Stimulated activated naive CD4-positive, alpha-beta T cell (primary cell): ENCODE measurements around the gene THAP6.
"Not testable (repeated sequence)": the region's sequence is repeated elsewhere in the genome, so short reads cannot be mapped to it uniquely, and the experiment has no call there.

Source experiments
- DNase-seq, 6 experiments: peaks; one replicate each; lab custom pipeline; 2025; lab: John Stamatoyannopoulos, UW

THAP6 gene, protein sequence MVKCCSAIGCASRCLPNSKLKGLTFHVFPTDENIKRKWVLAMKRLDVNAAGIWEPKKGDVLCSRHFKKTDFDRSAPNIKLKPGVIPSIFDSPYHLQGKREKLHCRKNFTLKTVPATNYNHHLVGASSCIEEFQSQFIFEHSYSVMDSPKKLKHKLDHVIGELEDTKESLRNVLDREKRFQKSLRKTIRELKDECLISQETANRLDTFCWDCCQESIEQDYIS

DNA sequence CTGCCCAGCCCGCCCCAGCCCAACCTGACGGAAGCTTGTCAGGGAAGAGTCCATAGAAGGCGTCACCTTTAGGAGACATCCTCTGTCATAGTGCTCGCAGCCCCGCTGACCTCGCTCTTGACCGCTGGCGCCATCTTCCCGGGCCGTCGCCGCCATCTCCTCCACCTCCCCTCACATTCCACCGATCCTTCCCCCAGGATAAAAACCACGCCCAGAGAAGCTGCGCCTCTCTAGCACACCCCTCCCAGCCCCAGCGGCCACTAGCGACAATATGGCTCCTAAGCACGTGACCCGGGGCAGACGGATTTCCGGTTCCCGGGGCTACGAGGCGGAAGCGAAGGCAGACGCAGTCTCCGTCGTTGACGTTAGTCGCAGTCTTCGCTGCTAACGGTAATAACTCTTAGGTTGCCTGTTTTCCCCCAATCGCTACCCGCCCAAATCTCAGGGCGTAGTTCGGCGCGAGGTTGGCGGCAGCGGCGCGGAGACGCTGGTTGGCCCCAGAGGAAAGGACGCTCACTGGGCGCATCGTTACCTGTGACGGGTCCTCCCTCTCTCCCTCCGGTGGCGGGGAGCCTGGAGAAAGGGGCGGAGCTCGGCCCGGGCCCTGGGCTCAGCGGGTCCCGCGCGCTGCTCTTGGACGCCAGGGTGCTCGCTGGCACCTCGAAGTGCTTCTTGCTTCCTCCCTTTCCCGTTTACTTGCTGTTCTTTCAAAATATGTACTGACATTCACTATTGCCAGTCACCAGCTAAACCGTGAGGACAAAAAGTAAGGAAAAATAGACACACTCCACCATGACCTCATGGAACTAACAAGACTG, at the start of gene THAP6, which contains the start of gene RCHY1:
THAP6 (plus strand) TSS at position 343 of the 818 bp plus-strand sequence. CDS start 980 bp downstream, outside the sequence.
RCHY1 (minus strand) TSS at position 273 of the 818 bp plus-strand sequence; CDS start at position 156, 117 bp downstream.
- peak; percentile 89 to 95 (median 91) for DNase-seq

DNA sequence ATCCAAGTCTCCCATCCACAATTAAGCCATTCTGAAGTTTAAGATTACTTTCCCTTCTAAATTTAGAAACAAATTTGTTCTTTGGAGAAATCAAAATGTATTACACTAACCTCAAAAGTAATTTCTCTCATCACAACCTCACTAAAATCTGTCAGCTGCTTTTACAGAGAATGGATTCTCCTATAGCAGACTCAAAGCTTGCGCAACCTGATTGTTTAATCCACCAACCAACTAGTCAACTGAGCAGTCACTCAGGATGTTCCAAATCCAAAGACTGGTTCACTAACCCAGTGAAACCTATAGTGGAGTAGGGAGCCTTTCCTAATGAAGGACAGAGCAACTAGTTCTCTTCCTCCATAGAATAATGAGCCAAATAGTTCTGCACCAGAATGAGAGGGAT, 44.4 kb upstream of the THAP6 start:
- DNase-seq: no peak

DNA sequence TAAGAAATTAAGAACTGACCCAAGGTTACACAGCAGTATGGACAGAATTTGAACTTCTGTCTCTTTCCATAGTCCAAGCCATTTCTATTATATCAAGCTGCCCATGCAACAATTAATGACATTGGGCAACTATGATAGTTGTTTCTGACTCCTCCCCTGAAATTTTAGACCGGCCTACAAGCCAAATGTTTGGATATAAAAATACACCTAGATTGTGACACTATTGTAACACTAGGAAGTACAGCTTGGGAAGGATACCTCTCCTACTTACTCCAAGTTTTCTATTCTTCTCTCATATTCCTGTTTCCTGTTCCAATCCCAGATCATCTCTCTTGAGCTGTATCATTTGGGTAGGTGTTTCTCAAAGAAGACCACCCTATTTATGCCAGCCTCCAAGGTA, 43.5 kb upstream of the THAP6 start:
- no peak for DNase-seq

DNA sequence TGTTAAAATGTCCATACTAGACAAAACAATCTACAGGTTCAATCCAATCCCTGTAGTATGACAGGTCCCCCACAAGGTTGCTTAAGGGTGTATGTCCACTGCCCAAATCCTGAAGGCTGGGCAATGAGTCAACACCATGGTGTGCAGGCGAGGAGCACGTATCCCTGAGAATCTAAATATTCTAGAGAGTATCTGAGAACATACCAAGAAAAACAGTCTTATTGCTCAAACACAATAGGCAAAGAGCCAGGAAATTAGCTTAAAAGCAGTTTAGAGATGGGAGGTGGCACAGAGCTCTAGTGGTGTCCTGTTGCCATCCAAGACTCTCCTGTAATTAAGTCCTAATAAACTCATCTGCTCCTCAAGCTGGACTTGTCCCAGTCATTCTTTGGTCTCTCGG, 37.1 kb upstream of the THAP6 start:
- DNase-seq: no peak

DNA sequence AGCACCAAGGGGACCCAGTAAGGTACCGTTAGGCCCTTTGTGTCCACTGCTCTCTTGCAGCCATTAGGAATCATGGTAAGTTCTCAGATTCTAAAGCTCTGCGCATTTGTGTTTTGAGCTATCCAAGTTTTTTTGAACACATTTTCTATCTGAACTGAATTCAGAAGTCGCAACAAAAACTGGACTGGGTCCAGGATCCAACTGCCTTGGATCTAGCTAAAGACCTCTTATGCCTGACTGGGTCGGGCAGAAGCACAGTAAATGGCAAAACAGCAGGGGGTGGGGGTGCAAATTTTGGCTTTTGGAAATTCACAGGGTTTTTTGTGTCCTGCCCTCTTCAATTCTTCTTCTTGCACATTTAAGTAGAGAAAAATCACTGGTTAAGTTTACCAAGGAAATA, 30.1 kb upstream of the THAP6 start:
- no peak for DNase-seq

DNA sequence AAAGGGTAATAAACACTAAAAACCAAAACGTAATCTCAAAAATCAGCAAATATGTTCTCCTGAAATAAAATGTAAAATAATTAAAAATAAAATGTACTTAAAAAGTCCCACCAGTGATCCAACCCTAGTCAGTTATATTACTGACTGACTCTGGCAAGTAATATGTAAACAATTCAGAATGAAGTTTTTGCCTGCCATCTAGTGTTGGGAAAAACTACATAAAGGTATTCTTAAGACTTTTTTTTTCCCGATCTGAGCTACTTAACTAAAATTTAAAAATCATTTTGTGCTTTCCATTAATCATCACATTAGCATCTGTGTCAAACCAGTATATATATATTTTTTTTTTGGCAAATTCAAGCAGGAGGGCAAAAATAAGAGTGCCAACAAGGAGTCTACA, 24.1 kb upstream of the THAP6 start:
- DNase-seq: no peak

DNA sequence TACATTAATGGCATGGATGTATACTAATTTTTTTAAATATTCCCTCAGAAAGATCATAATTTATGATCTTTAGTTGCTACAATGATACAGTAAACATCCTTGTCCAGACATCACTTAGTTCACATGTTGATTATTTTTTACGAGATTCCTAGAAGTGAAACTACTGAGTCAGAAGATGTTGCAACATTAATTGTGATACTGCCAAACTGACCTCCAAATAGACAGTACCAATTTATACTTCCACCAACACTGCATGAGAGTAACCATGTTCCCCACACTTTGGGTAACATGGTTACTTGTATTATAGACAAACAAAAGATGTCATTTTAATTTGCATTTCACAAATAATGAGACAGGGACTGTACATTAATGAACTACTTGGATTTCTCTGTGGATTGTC, 19.7 kb upstream of the THAP6 start:
- DNase-seq: no peak

DNA sequence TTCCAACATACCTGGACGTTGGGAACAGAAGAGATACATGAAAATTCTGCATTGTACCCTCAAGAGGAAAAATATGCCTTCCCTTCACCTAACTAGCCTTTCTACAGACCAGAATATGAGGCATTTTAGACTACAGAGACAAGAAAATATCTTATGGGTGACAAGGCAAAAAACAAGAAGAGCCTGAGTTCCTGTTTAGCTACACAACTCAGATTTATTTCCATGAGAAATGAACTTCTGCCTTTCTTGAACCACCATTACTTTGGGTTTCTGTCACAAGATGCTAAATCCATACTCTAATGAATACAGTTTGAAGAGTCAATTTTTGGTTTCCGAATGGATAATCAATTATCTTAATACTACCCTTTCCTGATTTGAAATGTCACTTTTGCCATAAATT, 18.8 kb upstream of the THAP6 start:
- DNase-seq: no peak

DNA sequence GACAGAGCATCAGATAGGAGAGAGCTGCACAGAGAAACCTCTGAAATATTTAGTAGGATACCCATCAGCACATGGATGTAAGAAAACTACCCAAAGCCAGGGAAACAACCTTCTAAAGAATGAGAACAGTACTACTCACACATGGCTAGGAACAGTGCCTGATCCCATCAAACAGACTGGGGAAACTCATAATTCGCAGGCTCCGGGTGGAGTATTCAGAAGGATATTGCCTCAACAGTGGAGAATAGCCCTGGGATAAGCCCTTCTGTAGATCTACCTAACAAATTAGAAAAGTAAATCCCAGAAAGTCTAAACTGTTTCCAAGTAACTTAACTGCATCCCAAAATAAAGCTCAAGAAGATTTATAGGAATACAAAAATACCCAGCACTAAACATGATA, 17.9 kb upstream of the THAP6 start:
- DNase-seq: no peak

DNA sequence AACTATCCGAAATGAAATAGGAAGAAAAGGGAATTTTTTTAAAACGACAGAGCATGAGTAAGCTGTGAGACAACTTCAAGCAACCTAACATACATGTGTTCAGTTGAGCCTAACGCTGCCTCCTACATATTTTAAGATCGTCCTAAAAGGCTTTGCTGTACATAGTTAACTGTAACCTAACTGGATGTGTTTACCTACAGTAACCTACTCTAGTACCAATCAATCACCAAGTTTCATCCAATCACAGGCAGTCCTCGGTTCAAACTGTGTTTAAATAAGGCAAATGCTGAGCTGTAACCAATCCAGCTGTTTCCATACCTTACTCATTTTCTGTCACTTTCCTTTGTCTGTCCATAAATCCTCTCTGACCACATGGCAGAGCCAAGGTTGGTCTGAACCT, 17.1 kb upstream of the THAP6 start:
- DNase-seq: no peak

DNA sequence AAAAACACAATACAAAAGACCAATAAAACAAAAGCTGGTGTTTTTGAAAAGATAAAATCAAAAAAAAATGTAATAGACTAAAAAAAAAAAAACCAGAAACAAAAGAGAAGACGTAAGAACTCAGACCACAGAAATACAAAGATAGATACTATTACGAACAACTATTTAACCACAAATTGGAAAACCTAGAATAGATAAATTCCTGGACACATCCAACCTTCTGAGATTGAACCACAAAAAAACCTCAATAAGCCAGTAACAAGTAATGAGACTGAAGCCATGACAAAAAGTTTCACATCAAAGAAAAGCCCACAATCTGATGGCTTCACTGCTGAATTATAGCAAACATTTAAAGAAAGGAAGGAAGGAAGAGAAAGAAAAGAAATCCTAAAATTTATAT, 16.2 kb upstream of the THAP6 start:
- DNase-seq: no peak

DNA sequence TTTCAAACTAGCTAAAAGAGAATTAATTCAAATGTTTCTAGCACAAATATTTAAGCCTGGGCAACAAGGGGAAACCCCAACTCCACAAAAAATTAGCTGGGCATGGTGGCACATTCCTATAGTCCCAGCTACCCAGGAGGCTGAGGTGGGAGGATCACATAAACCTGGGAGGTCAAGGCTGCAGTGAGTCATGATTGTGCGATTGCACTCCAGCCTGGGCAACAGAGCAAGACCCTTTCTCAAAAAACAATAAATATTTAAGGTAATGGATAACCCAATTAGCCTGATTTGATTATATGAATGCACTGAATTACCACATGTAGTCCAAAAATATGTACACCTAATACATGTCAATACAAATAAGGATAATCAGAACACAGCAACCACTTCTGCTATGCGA, 14.4 kb upstream of the THAP6 start:
- DNase-seq: no peak

DNA sequence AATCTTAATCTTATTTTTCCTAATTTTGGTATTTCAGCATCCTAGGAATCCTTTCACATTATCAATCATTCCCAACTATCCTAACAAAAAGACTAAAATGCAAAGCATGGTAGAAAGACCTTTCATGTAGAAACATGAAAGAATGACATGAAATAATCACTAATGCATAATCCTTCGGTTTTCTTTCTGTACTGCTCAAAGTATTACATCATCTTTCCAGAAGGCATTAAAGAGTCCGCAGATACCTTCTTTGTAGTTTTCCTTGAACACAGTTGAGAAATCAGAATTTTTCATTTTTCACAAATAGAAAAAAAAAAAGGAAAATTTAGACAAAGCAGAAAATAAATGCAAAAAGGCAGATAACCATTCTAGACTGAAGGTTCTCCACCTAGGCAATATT, 11.6 kb upstream of the THAP6 start:
- no peak for DNase-seq

DNA sequence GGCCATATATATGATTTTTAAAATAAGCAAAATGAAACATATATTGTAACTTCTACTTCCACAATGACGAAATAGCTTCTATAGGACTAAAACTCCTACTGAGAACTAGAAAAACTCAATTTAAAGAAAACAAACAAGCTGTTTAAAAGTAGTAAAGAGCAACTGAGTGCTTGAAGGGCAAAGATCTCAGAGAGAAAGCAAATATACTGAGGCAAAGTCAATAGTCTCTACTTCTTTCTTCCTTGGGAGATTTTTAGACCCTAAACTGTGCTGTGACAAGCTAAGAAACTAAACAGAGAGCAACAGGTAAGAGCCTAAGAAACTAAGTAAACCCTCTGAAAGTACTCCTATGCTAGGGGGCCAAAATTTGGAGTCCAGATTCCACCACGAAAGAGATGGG, 8.6 kb upstream of the THAP6 start:
- DNase-seq: no peak

DNA sequence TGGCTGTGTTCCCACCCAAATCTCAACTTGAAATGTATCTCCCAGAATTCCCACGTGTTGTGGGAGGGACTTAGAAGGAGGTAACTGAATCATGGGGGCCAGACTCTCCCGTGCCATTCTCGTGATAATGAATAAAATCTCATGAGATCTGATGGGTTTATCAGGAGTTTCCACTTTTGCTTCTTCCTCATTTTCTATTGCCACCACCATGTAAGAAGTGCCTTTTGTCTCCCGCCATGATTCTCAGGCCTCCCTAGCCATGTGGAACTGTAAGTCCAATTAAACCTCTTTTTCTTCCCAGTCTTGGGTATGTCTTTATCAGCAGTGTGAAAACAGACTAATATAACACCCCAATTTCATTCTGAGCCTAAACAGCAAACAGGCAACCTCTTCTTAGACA, 4.7 kb upstream of the THAP6 start:
- not testable (repeated sequence) for DNase-seq

DNA sequence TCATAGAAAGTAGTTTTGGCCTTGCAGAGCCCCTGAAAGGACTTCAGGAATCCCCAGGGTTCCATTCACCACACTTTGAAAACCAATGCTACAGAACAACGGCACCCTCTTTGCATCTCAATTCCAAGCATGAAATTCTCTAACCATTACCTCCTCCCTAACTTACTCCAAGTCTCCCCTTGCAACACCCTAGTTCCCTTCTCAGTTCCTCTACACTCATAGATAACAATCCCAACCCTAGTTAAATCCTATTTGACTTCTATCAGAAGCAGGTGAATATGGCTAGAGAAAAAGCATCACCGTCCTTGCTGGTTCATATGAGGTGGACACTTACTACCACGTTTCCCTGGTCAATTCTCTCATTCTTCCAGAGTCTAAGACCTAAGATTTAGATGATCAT, 2.4 kb upstream of the THAP6 start:
- no peak for DNase-seq

DNA sequence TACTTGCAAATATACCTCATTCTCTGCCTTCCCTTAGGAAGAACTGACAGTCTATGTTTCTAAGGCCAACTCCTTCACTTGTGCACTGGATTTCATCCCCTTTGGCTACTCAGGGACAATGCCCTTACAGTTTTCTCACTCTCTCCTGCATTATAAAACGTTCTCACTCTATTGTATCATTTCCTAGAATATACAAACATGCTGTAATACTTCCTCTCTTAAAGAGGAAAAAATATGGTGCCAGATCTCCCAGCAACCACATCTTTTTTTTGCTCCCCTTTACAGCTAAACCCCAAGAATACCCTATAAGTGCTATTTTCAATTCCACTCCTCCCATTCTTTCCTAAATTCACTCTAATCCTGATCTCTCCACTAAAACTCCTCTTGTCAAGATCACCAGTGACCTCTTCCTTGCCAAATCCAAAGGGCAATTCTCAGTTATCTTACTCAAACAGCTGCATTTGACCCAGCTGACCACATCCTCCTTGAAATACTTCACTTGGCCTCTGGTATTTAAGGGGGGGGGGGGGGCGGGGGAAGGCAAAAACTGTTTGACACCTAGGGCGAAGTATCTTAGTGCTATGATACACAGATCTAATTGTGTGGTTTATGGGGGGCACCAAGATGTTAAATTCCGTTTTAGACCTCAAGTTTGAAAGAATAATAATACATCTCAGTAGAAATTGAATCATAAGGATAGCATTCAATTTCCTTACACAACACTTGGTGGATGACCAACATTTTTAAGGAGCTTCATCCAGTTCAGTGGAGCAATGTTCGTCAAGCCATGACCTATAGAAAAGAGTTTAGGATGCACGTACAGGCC, 1.7 kb upstream of the THAP6 start:
- no peak for DNase-seq

DNA sequence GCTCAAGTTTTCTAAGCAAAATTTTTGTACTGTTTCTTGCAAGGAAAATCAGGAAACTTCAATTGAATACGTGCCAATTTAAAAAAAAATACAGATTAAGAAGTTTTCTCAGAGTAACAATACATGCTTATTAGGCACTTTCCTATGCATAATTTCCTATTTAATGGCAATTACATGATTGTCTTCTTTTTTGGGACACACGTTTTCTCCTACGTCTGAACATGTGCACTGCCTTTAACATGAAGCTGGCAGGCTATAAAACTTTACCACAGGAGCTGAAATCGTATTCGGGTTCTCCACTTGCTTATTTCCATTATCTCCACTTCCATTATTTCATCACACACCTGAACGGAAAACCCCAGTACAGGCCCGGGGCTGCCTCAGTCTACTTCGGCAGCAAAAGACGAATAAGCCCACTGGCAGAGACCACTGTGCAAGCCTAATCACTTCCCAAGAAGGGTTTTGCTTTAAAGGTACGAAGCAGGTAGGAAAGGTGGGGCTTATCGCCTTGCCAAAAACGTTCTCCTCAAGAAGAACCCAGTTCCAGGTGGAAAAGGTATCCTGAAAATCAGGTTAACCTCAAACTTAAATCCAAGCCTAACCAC, 645 bp upstream of the THAP6 start:
- no peak for DNase-seq

DNA sequence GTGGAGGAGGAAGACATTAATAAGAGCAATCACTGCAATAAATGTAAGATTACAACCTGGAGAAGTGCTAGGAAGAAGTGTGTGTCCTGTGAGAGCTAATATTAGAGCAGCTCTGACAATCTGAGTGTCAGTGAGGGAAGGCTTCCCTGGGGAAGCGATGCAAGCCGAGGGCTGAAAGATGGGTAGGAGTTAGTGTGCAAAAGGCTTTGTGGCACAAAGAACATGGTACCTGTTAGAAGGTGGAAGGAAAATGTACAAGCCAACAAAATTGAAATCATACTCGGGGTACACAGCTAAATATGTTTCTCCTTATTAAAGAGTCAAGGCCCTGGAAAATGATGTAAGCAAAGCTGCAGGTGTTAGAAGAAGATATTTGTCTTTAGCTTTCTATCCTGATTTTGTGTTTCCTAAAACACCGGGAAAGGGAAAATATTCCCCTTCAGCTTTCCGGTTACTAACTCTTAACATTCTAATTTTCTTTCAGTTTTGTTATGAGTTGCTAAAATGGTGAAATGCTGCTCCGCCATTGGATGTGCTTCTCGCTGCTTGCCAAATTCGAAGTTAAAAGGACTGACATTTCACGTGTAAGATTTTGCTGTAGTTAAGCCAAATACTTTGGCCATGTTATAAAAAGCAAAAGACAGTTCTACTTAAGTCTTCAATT, 808 bp downstream of the THAP6 start:
- DNase-seq: peak in 2 of 6 experiments; percentile 9 to 24

DNA sequence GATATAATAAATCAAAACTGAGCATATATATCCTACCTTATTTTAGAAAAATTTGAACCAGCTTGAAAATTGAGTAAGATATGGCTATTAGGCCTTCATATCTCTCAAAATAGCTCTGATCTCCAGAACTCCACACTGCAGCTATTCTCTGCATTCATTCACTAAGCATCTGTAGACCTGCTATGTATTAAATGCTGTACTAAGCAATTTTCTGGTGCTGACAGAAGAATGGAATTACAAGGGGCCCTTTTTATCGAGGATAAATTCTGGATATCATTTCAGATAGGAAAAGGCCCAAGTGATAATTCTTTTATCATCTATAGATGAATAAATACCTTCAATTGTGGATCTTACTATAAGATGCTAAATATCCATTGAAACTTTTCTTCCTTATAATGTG, 1.9 kb downstream of the THAP6 start:
- DNase-seq: no peak

DNA sequence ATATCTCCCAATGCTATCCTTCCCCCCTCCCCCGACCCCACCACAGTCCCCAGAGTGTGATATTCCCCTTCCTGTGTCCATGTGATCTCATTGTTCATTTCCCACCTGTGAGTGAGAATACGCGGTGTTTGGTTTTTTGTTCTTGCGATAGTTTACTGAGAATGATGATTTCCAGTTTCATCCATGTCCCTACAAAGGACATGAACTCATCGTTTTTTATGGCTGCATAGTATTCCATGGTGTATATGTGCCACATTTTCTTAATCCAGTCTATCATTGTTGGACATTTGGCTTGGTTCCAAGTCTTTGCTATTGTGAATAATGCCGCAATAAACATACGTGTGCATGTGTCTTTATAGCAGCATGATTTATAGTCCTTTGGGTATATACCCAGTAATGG, 5.2 kb downstream of the THAP6 start:
- DNase-seq: not testable (repeated sequence)

DNA sequence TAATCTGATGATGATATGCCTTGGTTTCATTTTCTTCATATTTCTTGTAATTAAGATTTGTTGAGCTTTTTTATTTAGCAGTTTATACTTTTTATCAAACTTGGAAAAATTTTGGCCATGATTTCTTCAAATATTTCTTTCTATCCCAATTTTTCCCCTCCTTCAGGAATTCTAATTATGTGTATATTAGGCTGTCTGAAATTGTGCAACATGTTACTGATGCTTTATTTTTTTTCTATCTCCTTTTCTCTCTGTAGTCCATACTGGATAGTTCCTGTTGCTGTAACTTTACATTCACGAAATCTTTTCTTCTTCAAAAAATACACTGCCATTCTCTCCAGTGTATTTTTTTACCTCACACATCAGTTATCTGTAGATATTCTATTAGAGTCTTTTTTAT, 10.8 kb downstream of the THAP6 start:
- DNase-seq: no peak
